Renal pelvis (tissue), 4 donors: ENCODE measurements around the gene FAM118B. TPM values are rescaled to one million over a fixed set of nuclear protein-coding genes. Genes with fewer than 3 reads are reported as not detected.

Experiments
- DNase-seq: peaks from one replicate; pipeline ENCODE4 v3.0.0-alpha.2; 2013
- polyA plus RNA-seq, 3 donors: library from polyadenylated mRNA; unstranded; fragments of 120-200 nt; gene quantifications; one replicate each; pipeline ENCODE4 v1.2.1, GENCODE V29; 2013; ENCODE audit not compliant: insufficient read length in 3 of 3

The FAM118B gene
- polyA plus RNA-seq, 3 donors: 25.3 to 30.6 (median 27.3) TPM

- DNase-seq: peak; percentile 73
These were observed 98.8 kb downstream of the FAM118B start for GRCh38 chr11:126310200-126310991.

DNA sequence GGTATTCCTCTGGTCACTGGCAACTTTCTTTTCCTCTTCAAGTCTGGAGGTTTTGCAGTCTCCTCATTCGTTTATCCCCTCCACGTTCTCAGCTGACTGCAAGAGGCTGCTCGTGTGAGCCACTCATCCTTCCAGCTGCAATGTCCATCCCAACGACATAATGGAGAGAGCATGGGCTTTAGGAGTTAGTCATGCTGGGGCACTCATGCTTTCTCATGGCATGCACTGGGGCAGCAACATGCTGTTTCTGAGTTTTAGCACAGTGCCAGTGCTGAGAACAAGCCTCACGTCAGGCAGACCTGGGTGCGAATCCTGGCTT is 99.4 kb downstream of the FAM118B start:
- no peak for DNase-seq

DNA sequence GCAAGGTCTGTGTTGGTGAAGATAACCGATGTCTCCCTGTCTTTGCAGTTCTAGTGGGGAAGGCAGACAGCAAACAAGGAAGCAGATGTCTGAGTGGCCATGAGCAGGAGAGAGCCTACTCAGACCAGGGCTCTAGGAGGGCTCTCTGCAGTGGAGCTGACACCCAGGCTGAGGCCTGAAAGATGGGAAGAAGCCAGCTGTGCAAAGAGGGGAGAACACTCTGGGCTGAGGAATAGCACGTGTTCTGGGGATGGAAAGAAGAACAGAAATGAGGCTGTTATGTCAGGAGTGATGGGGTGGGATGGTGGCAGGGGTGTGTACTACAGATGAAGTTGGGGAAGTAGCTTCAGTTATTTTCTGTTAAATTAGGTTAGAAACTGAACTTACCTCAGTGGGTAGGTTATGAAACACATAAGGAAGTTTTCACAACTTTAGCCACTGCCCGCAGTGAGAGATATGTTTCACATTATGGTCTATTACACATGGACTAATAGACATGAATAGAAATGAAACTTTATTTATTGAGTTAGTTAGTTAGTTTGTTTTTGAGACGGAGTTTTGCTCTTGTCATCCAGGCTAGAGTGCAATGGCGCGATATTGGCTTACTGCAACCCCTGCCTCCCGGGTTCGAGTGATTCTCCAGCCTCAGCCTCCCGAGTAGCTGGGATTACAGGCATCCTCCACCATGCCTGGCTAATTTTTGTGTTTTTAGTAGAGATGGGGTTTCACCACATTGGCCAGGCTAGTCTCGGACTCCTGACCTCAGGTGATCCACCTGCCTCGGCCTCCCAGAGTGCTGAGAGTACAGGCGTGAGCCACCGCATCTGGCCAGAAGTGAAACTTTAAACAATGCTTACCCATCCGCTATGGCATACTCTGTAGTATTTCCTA is 100.1 kb downstream of the FAM118B start:
- no peak for DNase-seq

Other genes with a start within 250 kb of the FAM118B start
- gene CDON, start 148.9 kb upstream of the FAM118B start, polyA plus RNA-seq: 10 to 100 TPM; 23.8 to 30.0 (median 29.8) TPM
- gene RPUSD4, start 132 bp upstream of the FAM118B start, polyA plus RNA-seq: 10 to 100 TPM; 30.1 to 39.5 (median 38.7) TPM
- 10 to 100 TPM; 81.6 to 82.4 (median 81.6) TPM for gene SRPRA, start 57.1 kb downstream of the FAM118B start, polyA plus RNA-seq
- gene FOXRED1, start 57.4 kb downstream of the FAM118B start, polyA plus RNA-seq: 10 to 100 TPM; 30.4 to 57.6 (median 55.0) TPM
- gene TIRAP, start 71.3 kb downstream of the FAM118B start, polyA plus RNA-seq: 10 to 100 TPM; 10.3 to 18.3 (median 17.2) TPM
- 10 to 100 TPM; 15.4 to 17.0 (median 16.7) TPM for gene DCPS, start 92.3 kb downstream of the FAM118B start, polyA plus RNA-seq
- gene ST3GAL4, start 143.9 kb downstream of the FAM118B start, polyA plus RNA-seq: 10 to 100 TPM; 16.1 to 22.6 (median 17.0) TPM